Loucy (cell line): ENCODE measurements around the gene UFD1.

ENCODE experiments used
- EZH2phosphoT487 ChIP-seq: fragments of 200-600 bp; IDR thresholded peaks from 2 replicates; pipeline ENCODE4 v1.6.1; 2018; ENCODE audit warnings: antibody characterized with exemption, mild to moderate bottlenecking, moderate library complexity, borderline replicate concordance
- TF ChIP-seq, protein P1 (sequence below): fragments of 200-600 bp; sonication (generic); conservative IDR thresholded peaks from 2 replicates; pipeline ENCODE4 v1.5.1; 2014; ENCODE audit warnings: mild to moderate bottlenecking, antibody characterized with exemption, low read length

GRCh38 chr22:19404676-19405075, 74.3 kb downstream of the UFD1 start:
- TF ChIP-seq, protein P1, sequence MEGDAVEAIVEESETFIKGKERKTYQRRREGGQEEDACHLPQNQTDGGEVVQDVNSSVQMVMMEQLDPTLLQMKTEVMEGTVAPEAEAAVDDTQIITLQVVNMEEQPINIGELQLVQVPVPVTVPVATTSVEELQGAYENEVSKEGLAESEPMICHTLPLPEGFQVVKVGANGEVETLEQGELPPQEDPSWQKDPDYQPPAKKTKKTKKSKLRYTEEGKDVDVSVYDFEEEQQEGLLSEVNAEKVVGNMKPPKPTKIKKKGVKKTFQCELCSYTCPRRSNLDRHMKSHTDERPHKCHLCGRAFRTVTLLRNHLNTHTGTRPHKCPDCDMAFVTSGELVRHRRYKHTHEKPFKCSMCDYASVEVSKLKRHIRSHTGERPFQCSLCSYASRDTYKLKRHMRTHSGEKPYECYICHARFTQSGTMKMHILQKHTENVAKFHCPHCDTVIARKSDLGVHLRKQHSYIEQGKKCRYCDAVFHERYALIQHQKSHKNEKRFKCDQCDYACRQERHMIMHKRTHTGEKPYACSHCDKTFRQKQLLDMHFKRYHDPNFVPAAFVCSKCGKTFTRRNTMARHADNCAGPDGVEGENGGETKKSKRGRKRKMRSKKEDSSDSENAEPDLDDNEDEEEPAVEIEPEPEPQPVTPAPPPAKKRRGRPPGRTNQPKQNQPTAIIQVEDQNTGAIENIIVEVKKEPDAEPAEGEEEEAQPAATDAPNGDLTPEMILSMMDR: no peak
- no peak for TF ChIP-seq EZH2phosphoT487
